Hindlimb muscle (tissue), 1 donor: ENCODE results near the gene RAB9B. TPM values are rescaled to one million over a fixed set of nuclear protein-coding genes. Genes with fewer than 3 reads are reported as not detected.
"Not testable (repeated sequence)": the region's sequence is repeated elsewhere in the genome, so short reads cannot be mapped to it uniquely, and the experiment has no call there.

Experiments
- DNase-seq: peaks from one replicate; pipeline ENCODE4 v3.0.0-alpha.2; 2013
- polyA plus RNA-seq: library from polyadenylated mRNA; unstranded; fragments of 120-200 nt; gene quantifications from one replicate; pipeline ENCODE4 v1.2.1, GENCODE V29; 2013; ENCODE audit not compliant: insufficient read length

Gene RAB9B, protein sequence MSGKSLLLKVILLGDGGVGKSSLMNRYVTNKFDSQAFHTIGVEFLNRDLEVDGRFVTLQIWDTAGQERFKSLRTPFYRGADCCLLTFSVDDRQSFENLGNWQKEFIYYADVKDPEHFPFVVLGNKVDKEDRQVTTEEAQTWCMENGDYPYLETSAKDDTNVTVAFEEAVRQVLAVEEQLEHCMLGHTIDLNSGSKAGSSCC
- 22.6 TPM for polyA plus RNA-seq

DNA sequence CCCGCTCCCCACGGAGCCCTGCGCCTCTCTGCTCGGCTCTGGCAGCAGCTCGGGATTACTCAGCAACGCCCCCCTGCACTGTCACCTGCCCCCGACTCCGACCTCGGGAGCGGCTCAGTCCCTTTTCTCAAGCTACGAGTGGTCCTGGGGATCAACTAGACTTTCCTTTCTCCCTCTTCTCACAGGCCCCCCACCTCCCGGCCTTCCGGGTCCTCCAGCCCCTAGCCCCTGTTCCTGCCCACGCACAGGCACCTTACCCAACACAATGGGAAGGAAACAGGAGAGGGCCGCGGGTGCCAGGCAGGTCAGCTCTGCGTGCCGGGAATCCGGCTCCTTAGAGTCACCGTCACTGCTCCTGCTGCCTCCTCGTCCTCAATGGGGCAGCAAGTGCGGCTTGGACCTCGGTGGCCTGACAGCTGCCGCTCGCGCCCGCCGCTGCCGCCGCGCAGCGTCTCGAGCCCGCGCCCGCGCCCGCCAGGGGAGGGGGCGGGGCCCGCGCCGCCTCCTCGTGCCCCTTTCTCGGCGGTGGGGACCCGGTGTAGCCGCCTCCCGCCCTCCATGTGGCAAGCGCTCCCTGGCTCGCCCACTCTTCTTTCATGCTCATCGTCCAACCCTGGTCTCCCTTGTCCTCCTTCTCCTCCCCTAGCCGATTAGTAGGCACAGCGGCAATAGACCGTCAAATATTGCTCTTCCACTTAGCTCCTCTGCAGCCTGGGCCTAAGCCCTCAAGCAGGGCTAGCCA lies at the start of gene RAB9B:
RAB9B (minus strand) TSS at position 455 of the 742 bp plus-strand sequence. CDS start 6,473 bp downstream, outside the sequence.
- peak; percentile 51 for DNase-seq

DNA sequence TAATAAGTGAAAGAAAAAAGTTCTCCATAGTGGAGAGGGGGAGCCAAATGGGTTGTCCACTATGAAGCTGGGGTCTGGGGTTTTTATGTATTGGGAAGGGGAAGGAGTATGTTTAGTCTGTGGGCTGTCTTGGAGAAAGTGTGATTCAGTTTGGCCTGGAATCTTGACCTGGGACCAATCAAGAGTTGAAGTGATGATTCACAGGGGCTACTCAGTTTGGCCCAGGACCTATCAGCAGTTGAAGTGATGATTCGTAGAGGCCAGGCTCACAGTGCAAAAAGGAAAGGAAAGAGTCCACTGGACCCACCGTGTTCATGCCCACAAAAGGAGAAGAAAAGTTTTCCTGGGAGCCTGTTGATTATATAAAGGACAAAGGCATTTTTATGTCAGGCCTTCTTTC lies 47.3 kb upstream of the RAB9B start:
- DNase-seq = no peak

DNA sequence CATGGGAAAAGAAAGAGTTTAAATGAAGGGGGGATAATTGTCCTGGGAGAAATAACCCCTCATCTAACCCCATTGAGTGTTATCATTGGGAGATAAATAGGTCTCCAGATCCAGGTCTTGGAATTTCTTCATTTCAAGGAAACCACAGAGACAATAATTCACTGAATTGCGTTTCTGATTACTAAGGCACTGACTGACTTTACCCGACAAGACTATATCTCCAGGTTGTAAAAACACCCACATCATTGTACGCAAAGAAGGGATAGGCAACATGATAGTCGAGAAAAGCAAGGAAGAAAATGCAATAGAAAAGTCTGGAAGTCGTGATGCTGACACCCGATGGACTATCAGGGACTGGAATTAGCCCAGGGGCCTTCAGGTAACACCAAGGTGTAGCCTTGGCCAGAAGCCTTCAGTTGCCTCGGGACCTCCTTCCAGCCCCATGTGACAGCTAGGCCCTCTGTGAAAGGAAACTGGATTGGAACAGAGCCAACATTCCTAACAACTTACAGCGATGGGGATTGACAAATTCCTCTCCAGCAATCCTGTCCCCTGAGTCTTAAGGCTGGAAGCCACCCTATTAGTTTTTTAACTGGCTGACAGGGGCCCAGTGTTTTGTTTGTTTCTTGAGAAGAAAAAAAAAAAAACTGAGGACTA lies 46.5 kb upstream of the RAB9B start:
- no peak for DNase-seq

DNA sequence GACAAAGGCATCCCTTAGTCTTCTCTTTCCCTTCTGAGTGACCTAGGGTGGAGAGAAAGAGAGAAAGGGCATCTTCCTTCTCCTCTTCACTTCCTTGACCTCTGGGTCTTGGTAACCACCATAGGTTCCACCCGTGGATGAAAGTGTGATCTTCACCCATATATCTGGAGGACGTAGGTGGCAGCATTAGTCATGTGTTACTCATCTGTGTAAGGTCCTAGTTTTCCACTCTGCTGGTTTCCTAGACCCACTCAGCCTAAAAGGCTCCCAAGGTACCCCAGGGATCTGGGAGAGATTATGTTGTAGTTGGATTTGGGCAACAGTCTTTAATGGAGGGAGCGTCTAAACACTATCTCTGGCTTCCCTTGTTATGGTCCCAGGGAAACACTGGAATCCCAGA lies 45.5 kb upstream of the RAB9B start:
- DNase-seq = no peak

DNA sequence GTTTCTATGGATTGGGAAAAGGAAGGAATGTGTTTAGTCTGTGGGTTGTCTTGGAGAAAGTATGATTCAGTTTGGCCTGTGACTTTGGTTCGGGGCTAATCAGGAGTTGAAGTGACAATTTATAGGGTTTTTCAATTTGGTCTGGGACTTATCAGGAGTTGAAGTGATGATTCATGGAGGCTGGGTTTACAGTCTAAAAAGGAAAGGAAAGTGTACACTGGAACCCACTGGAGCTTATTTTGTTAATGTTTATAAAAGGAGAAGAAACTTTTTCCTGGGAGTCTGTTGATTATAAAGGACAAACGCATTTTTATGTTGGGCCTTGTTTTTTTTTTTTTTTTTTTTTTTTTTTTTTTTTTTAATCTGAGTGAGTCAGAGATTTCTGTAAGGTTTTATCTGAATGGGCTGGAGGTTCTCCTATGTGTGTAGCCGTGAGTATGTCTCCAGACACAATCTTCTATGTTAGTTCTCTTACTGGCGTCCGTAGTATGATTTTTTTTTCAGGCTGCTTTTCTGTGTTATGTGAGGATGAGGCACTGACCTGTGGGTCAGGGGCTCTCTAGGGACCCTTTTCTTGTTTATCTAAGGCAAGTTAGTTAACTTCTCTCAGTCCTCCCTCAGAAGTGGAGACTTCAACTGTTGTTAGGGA lies 33.0 kb upstream of the RAB9B start:
- no peak for DNase-seq

DNA sequence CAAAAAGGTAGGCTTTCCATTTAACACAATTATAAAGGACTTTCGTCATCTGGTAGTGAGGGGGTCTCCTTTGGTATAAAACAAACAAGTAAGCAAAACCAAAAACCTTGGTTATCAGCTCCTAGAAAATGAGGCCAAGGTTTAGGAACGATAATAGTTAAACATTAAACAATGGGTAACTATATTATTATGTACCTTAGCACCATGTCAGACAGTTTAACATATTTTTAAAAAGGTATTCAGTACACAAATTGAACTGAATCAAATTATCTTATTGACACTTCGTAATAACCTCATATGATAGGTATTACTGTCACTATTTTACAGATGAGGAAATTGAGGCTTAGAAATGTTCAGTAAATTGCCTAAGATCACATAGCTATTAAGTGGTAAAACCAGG lies 32.1 kb upstream of the RAB9B start:
- DNase-seq = no peak

DNA sequence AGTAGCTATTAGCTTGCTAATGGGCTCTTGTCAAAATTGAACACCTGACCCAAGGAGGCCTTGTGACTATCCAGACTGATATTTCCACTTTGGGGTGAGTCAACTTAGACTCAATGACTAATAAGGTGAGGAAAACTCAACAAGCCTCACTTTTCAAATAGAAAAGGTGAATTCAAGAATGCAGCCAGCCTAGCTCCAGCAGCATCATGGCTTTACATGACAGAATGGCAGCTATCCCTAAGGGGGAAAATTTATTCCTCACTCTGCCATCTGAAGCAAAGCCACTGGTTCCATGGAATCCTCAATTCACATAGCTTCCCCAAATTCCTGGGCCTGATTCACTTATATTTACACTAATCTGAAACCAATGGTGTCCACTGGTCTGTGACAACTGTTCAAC lies 29.1 kb upstream of the RAB9B start:
- no peak for DNase-seq

DNA sequence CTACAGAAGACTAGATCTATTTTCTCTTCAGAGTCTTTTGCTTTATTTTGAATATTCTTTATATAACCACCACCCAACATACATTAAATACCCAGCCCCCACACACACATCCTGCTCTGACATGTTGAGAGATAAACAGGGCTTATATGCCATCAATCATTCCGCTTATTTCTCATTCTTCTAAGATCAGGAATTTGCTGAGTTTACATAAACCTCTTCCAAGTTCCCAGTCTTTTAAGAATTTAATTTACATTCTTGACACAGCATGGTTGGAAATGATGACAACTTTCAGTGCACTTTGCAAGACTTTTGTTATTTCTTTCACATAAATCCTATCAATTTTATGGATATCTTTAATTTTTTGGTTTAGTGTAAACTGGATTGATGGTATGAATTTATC lies 17.5 kb upstream of the RAB9B start:
- no peak for DNase-seq

DNA sequence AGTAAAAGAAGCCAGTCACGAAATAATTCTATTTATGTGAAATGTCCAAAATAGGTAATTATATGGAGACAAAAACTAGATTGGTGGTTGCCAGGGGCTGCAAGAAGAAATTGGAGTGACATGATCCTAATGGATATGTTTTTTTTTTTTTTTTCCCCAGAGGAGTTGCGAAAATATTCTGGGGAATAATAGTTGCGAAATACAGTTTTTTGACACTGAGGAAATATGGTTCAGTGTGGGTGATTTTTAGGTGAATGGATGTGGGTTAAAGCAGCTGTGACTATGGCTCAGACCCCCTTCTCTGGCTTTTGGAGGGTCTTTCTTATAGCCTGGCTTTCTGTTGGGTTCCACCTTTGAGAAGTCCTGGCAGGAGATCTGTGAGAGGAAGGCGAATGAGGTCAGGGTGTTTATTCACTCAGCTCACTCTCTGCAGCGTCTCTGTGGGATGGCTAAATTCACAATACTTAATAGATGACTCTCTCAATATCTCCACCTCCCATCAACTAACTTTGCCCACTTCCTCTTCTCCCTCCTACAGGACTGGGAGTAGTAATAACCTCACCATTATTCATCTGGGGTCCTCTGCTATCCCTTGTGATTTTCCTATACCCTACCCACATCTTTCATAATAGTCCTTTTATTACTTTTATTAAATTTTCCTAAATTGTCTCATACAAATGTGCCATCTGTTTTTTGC lies 15.3 kb upstream of the RAB9B start:
- no peak for DNase-seq

DNA sequence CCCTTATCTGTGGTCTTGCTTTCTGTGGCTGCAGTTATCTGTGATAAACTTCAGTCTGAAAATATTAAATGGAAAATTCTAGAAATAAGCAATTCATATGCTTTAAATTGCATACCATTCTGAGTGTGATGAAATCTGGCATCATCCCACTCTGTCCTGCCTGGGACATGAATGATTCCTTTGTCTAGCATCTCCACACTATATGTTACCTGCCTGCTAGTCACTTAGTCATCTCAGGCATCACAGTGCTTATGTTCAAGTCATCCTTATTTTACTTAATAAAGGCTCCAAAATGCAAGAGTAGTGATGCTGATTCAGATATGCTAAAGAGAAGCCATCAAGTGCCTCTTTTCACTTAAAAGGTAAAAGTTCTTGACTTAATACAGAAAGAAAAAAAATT lies 14.3 kb upstream of the RAB9B start:
- no peak for DNase-seq

DNA sequence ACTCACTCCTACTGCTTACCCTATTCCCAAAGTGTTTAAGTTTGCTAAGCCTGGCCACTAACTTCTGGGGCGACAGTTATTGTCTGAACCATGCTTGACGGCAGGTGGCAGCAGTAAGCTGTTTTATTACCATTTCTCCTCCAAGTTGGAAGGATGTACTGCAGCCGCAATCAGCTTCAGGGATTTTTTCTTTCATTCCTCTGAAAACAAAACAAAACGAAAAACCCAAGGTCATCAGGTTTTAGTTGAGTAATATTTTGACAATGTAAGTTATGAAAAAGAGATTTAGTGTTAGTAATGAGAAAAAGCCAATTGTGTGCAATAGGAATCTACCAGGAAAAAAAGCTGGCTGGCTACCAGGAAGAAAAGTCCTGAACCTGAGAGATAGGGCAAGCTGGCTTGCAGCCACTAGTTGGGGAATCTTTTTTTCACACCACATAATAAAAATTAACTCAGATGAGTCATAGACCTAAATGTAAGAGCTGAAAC lies 13.2 kb upstream of the RAB9B start:
- DNase-seq = peak; percentile 32

DNA sequence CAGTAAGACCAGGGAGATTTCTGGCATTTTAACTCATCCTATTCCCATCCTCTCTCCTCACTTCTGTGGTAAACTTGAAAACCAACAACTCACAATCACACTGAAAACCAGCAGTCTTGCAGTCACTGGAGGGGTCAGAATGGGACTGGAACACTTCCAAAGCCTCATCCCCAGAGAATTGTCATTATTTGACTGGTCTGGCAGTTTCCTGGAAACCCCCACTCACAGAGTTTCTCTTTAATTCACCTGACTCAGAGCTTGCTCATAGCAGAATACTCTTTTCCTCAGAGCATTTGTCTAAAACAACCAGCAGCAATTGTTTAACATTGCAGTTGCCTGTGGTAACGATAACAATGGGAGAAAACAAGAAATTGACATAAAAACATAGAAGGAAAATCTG lies 7.3 kb upstream of the RAB9B start:
- DNase-seq = no peak

DNA sequence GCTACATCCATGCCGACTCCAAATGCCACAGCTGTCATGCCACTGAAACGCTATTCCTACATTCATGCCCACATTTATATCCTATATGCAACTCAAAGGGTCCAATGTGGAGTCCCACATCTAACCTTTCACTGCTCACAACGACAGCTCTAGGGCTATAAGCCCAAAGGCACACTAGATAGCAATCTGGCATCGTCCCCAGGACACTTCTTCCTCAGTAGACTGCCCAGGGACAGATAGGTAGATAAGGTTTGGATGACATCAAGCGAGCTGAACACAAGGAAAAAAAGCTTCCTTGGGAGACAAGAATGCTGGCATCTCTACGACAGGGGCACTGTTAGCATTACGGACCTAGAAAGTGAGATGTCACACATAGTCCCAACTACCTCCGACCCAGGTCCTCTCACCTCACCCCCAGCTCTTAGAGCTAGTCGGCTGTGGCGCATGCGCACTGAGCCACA lies 685 bp downstream of the RAB9B start:
- peak; percentile 3 for DNase-seq

DNA sequence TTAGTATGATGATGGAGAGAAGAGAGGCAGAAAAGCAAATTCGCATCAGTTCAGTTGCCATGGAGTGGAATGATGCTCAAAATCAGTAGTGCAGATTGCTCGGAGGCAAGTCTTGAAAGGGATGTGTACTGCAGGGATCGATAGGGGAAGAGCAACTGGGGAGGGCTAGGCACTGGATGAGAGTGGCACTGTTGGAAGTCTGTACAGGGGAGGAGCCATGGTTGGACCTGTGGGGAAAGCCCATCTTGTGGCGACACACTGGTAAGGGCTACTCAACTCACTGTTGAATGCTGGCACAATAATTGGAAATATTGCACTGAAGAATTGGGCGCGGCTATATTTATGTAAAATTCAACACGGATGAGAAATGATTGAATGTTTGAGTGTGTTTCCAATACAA lies 1.2 kb downstream of the RAB9B start:
- DNase-seq = no peak

DNA sequence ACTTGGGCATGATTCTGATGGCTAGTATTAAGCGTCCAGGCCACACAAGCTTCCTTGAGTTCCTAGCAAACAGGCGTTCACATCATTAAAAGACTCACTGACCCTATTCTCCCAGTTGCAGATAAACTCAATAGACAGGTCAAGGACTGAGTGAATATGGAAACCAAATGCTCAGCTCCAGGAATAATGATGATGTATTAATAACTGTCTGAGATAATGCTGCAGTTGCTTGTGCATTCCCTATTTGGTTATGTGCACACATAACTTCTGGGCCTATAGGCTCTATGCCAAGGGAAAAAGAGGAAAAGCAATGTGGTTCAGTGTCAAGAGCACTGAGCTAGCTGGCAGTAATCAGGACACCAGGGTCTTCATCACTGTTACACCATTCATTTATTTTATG lies 3.5 kb downstream of the RAB9B start:
- DNase-seq = no peak

DNA sequence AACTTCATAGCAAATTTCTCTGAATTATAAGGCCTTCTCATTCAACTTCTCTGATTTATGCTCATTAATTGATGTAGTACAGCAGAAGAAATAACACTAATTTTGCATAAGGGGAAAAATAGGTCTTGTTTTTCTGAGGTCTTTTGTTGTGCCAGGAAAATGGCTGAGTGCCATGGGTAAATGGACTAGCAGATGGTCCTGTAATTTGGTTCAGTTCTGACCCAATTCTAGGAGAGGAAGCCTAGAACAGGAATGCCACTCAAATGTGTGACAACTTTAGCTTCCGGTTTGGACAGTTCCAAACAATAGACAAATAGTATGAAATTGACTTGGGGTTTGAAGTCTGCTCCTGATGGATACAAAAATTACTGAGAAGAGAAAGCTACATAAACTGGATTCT lies 6.2 kb downstream of the RAB9B start:
- DNase-seq = no peak

DNA sequence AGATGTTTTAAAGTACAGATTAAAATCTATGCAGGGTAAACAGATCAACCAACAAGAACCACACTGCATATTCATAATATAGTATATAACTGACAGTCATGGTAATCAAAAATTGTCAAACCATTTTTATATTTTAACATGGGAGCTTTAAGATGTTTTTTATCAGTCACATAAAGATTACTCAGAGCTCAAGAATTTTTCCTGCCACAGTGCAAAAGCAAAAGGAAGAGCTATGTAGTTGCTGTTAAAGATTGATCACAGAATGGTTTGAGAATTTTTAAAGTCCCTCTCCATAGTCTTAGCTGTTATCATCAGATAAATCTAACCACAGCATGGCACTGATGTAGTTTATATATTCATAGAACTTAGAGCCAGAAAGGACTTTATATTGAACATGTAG lies 8.5 kb downstream of the RAB9B start:
- DNase-seq = no peak

DNA sequence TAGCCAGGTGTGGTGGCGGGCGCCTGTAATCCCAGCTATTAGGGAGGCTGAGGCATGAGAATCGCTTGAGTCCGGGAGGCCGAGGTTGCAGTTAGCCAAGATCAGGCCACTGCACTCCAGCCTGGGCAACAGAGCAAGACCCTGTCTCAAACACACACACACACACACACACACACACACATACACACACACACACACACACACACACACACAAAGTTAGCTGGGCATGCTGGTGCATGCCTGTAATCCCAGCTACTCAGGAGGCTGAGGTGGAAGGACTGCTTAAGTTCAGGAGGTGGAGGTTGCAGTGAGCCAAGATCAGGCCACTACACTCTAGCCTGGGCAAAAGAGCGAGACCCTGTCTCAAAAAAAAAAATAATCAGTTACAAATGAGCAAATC lies 11.3 kb downstream of the RAB9B start:
- DNase-seq = not testable (repeated sequence)

DNA sequence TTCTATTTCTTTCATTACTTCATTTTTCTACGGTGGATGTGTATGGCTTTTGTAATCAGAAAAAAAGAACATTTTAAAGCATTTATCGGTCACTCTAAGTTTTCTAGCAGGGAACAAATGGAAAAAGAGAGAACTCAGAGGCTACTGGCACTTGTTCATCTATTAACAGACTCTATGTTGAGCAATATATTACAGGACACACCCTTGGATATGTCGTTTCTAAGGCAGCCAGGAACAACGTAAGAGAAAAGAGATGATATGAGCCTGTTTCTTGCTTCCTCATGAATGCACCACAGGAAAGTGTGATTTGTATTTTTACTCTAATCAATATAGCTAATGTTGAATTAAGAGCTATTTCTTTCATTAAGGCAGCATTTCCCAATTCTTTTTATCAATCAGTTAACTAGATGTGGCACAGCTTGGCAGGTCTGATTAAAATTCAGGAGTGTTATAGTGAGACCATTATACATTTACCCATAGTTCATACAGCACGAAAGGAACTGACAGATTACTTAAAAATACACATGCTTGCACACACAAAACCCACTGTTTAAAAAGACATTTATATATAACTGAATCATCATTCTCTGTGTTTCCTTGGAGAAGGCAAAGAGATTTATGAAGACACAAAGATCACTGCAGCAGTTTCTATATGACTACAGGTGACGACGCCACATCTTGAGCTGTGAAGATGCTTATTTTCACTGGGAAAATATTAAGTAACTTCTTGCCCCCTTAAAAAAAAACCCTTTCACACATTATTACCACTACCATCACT lies 13.0 kb downstream of the RAB9B start:
- DNase-seq = peak; percentile 11

DNA sequence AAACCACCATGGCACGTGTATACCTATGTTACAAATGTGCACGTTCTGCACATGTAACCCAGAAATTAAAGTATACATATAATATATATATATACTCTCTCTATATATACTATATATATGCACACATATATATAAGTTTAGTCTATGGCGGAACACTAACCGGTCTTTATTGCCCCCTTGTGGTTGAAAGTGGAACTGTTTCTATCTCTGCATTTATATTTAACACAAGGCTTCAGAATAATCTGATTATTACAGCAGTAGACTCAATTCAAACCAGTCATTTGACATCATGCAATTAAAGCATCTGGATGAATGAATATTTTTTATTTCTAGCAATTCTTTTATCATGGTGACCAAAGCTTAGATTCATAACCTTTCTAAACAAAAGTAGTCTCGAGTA lies 14.6 kb downstream of the RAB9B start:
- DNase-seq = peak; percentile 34

DNA sequence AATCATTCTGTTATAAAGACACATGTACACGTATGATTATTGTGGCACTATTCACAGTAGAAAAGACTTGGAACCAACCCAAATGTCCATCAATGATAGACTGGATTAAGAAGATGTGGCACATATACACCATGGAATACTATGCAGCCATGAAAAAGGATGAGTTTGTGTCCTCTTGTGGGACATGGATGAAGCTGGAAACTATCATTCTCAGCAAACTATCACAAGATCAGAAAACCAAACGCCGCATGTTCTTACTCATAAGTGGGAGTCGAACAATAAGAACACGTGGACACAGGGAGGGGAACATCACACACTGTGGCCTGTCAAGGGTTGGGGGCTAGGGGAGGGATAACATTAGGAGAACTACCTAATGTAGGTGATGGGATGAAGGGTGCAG lies 15.0 kb downstream of the RAB9B start:
- not testable (repeated sequence) for DNase-seq

DNA sequence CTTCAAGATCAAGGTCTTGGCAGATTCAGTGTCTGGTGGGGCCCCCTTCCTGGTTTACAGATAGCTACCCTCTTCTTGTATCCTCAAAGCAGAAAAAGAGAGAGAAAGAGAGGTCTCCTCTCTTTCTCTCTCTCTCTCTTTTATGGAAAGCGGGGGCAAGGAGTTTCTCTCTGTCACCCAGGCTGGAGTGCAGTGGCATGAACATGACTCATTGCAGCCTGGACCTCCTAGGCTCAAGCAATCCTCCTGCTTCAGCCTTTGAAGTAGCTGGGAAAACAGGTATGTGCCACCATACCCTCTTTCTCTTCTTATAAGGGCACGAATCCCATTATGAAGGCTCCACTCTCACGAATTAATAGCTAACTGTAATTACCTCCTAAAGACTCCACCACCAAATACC lies 20.2 kb downstream of the RAB9B start:
- no peak for DNase-seq
